ENCODE measurements around the gene MYG1.

The MYG1 gene

DNA sequence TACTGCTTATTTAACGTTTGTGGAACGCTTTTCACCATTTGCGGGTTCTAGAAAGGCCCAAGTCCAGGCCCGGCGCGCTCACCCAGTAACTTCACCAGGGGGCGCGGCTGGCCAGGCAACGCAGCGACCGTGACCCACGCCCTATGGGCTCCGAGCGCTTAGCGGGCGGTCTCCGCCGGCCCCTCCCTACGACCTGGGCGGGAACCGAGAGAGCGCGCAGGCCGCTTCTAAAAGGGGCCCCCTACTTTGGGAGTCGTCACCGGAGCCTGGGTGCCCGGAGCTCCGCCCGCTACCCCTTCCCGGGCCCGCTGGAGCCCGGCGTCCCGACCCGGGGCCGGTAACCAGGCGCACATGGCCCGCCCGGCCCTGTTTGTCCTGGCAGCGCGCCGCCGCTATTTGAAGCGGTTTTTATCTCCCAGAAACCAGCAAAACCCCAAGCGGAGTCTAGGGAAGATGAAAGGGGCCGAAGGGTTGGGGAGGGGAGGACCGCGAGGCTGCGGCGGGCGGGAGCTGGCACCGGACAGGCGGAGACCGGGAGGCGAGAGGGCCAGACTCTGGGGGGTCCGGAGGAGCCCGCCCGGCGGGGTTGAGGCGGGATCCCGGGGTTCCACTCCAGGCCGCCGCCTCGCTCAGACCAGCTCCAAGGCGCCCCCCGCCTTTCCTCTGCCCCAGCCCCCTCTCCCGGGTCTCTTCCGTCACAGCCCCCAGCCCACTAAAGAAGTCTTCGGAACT, 25.4 kb downstream of the MYG1 start:
- peak; percentile 94 for DNase-seq (ENCODE audit: low spot score)
- TF ChIP-seq, protein P1, sequence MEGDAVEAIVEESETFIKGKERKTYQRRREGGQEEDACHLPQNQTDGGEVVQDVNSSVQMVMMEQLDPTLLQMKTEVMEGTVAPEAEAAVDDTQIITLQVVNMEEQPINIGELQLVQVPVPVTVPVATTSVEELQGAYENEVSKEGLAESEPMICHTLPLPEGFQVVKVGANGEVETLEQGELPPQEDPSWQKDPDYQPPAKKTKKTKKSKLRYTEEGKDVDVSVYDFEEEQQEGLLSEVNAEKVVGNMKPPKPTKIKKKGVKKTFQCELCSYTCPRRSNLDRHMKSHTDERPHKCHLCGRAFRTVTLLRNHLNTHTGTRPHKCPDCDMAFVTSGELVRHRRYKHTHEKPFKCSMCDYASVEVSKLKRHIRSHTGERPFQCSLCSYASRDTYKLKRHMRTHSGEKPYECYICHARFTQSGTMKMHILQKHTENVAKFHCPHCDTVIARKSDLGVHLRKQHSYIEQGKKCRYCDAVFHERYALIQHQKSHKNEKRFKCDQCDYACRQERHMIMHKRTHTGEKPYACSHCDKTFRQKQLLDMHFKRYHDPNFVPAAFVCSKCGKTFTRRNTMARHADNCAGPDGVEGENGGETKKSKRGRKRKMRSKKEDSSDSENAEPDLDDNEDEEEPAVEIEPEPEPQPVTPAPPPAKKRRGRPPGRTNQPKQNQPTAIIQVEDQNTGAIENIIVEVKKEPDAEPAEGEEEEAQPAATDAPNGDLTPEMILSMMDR (conservative IDR thresholded peaks at IDR 0.05; ENCODE audit: low read depth) = peak; percentile 84
- peak overlapping the region; percentile 91 for H3K27ac ChIP-seq
- CTCF ChIA-PET = interaction anchor here (0.6 to 2.7 kb wide), 10 partner anchors 10 to 402 kb away, joined by 3 to 10 read pairs (median 4); partner anchors contain the start of gene CALCOCO1
- POLR2A ChIA-PET (ENCODE audit: low non-redundant PET) = interaction anchor here (0.5 to 0.6 kb wide), 2 partner anchors 178 to 219 kb away, joined by 3 read pairs; no protein-coding TSS in a partner anchor

DNA sequence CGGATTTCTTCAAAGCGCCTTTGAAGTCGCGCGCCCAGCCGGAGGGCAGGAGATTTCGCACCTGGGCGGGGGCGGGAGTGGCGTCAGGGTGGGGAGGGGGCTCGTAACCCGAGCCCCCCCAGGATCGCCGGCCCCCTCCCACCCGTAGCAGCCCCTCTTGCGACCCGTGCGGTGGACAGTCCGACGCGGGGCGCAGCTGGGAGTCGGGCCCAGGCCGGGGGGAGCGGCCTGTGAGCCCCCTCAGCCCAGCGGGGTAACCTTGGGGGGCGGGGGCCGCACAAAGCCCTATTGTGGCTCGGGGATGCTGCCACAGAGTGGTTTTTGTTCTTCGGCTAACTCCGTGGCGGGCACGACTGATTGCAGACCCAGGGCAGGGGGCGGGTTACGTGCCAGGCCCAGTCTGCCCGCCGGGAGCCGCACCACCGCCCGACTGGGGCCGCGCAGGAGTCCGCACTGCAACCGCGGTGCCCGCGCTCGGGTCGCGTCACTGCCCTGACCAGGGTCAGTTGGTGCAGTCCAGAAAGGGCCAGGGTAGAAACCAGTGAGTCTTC, 26.1 kb downstream of the MYG1 start:
- ChIA-PET CTCF (interaction anchor here (0.6 to 2.7 kb wide), 9 partner anchors 10 to 209 kb away, joined by 3 to 10 read pairs (median 5); no protein-coding TSS in a partner anchor), POLR2A (ENCODE audit: low non-redundant PET) (interaction anchor here (0.6 kb wide), 1 partner anchor 177 kb away, joined by 3 read pairs; no protein-coding TSS in a partner anchor)
- TF ChIP-seq, protein P1 (conservative IDR thresholded peaks at IDR 0.05; ENCODE audit: low read depth) = no peak
- H3K27ac ChIP-seq = peak overlapping the region; percentile 91
- DNase-seq (ENCODE audit: low spot score) = peak; percentile 20

DNA sequence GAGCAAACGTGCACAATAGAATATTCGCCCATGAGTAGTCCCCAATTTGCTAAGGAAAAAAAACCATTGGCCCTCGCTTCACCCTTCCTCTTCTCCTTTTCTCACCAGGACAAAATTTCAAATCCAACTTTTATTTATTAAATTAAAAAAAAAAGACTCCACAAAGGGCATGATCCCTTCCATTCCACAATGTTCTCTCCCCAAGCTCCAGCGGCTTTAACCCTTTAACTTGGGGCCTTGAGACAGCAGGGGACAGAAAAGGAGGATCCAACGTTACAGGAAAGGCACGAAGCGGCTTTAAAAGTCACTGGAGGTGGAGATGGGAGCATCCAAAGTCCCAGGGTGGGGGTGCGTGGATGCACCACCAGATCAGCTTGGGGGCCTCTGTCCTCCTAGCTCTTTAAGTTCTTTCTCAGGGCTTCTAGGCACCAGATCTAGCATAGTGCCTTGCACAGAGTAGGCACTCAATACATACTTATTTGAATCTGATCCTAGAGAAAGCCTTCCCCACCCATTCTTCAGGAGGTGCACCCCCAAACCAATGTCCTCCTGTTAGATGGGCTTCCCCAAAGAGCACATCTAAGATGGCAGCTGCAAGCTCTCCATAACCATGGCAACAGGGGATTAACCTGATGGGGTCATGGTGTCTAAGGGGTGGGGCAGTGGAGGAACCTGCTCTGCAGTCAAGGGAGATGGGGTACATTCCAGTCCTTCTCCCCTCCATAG, 27.1 kb downstream of the MYG1 start:
- H3K27ac ChIP-seq = peak overlapping the region; percentile 91; the same call in 1 of the 2 replicates
- ChIA-PET CTCF (interaction anchor here (0.6 to 2.4 kb wide), 7 partner anchors 18 to 95 kb away, joined by 3 to 7 read pairs (median 3); no protein-coding TSS in a partner anchor), POLR2A (ENCODE audit: low non-redundant PET) (no interaction called here)
- TF ChIP-seq, protein P1 (conservative IDR thresholded peaks at IDR 0.05; ENCODE audit: low read depth) = no peak
- no peak for DNase-seq (ENCODE audit: low spot score)

- CTCF ChIA-PET = interaction anchor here (0.5 to 2.4 kb wide), 9 partner anchors 9 to 419 kb away, joined by 3 to 7 read pairs (median 3); no protein-coding TSS in a partner anchor
- POLR2A ChIA-PET (ENCODE audit: low non-redundant PET) = no interaction called here
These were observed 28.0 kb downstream of the MYG1 start for GRCh38 chr12:53327435-53328042.

GRCh38 chr12:53328043-53328435, 28.5 kb downstream of the MYG1 start:
- ChIA-PET CTCF (interaction anchor here (0.6 to 2.4 kb wide), 5 partner anchors 17 to 119 kb away, joined by 3 to 7 read pairs (median 3); no protein-coding TSS in a partner anchor), POLR2A (ENCODE audit: low non-redundant PET) (no interaction called here)
- DNase-seq (ENCODE audit: low spot score) = no peak
- TF ChIP-seq, protein P1 (conservative IDR thresholded peaks at IDR 0.05; ENCODE audit: low read depth) = no peak
- no peak overlapping the region for H3K27ac ChIP-seq

More at GRCh38 chr12:53327435-53328042, 28.0 kb downstream of the MYG1 start:
- DNase-seq (ENCODE audit: low spot score) = no peak
- TF ChIP-seq, protein P1 (conservative IDR thresholded peaks at IDR 0.05; ENCODE audit: low read depth) = 0 out of 2 replicates have a peak, but pooled peaks have one; percentile 13
- H3K27ac ChIP-seq = no peak overlapping the region
